ENCODE results near the gene CAP1. TPM values are rescaled to one million over a fixed set of nuclear protein-coding genes. Genes with fewer than 3 reads are reported as not detected.

The CAP1 gene
- total and polyA plus RNA-seq, 9 of the 15 experiments (the other 6 are each of a cell fraction or from before 2014, with no cell fraction given) = 230 to 658 (median 281) TPM

DNA sequence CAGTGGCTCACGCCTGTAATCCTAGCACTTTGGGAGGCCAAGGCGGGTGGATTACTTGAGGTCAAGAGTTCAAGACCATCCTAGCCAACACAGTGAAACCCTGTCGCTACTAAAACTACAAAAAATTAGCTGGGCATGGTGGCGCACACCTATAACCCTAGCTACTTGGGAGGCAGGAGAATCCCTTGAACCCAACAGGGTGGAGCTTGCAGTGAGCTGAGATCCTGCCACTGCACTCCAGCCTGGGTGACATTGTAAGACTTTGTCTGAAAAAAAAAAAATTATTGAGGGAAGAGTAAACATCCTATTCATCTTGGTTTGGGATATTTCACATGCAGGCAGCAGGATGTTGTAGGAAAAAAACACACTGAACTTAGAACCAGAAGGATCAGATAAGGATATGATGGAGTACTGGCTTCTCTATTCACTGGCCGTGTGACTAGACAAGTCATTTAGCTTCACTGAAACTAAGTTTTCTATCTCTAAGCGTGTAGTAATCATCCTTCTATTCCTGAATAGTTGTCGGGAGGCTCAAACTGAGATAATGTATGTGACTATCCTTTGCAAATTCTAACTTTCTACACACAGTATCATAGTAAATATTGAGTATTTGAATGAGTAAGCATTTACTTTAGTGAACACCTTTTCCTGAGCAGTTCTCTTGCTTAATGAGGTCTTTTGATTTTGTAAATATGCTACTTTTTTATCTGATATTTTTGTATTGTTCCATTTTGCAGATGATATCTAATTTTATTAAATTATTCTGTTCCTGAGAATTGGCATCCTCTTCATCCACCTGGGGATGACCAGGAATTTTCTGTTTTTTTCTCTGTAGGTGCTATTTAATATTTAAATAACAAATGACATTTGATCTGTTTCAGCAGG lies 18.2 kb downstream of the CAP1 start (continued):
- TF ChIP-seq, protein P1, sequence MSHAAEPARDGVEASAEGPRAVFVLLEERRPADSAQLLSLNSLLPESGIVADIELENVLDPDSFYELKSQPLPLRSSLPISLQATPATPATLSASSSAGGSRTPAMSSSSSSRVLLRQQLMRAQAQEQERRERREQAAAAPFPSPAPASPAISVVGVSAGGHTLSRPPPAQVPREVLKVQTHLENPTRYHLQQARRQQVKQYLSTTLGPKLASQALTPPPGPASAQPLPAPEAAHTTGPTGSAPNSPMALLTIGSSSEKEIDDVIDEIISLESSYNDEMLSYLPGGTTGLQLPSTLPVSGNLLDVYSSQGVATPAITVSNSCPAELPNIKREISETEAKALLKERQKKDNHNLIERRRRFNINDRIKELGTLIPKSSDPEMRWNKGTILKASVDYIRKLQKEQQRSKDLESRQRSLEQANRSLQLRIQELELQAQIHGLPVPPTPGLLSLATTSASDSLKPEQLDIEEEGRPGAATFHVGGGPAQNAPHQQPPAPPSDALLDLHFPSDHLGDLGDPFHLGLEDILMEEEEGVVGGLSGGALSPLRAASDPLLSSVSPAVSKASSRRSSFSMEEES (CRISPR knock-in tag; IDR thresholded peaks at IDR 0.05) = no peak
- peak; percentile 55 for TF ChIP-seq ATF7 (IDR thresholded peaks at IDR 0.05)
- TF ChIP-seq CBX1 (IDR thresholded peaks at IDR 0.05; ENCODE audit: low read depth) = no peak
- no peak for TF ChIP-seq ZFX (CRISPR knock-in tag; IDR thresholded peaks at IDR 0.05)
- TF ChIP-seq, protein P2, sequence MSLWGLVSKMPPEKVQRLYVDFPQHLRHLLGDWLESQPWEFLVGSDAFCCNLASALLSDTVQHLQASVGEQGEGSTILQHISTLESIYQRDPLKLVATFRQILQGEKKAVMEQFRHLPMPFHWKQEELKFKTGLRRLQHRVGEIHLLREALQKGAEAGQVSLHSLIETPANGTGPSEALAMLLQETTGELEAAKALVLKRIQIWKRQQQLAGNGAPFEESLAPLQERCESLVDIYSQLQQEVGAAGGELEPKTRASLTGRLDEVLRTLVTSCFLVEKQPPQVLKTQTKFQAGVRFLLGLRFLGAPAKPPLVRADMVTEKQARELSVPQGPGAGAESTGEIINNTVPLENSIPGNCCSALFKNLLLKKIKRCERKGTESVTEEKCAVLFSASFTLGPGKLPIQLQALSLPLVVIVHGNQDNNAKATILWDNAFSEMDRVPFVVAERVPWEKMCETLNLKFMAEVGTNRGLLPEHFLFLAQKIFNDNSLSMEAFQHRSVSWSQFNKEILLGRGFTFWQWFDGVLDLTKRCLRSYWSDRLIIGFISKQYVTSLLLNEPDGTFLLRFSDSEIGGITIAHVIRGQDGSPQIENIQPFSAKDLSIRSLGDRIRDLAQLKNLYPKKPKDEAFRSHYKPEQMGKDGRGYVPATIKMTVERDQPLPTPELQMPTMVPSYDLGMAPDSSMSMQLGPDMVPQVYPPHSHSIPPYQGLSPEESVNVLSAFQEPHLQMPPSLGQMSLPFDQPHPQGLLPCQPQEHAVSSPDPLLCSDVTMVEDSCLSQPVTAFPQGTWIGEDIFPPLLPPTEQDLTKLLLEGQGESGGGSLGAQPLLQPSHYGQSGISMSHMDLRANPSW (CRISPR knock-in tag; IDR thresholded peaks at IDR 0.05) = no peak
- no peak for TF ChIP-seq SIRT6 (IDR thresholded peaks at IDR 0.05; ENCODE audit: low read depth, low read length)
- no peak for TF ChIP-seq IRF2 (CRISPR knock-in tag; IDR thresholded peaks at IDR 0.05)
- TF ChIP-seq MTA1 (IDR thresholded peaks at IDR 0.05; ENCODE audit: borderline replicate concordance) = peak; percentile 12; the same call in 1 of the 2 replicates
- TF ChIP-seq BDP1 (IDR thresholded peaks at IDR 0.05; ENCODE audit: insufficient read depth, insufficient read length) = no peak
- TF ChIP-seq RAD21 (CRISPR knock-in tag; conservative IDR thresholded peaks at IDR 0.05 in 1 of 2, IDR thresholded peaks at IDR 0.05 in 1 of 2) = no peak
- TF ChIP-seq, protein P3, sequence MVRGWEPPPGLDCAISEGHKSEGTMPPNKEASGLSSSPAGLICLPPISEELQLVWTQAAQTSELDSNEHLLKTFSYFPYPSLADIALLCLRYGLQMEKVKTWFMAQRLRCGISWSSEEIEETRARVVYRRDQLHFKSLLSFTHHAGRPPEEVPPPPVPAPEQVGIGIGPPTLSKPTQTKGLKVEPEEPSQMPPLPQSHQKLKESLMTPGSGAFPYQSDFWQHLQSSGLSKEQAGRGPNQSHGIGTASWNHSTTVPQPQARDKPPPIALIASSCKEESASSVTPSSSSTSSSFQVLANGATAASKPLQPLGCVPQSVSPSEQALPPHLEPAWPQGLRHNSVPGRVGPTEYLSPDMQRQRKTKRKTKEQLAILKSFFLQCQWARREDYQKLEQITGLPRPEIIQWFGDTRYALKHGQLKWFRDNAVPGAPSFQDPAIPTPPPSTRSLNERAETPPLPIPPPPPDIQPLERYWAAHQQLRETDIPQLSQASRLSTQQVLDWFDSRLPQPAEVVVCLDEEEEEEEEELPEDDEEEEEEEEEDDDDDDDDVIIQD (CRISPR knock-in tag; IDR thresholded peaks at IDR 0.05) = no peak
- TF ChIP-seq, protein P4, sequence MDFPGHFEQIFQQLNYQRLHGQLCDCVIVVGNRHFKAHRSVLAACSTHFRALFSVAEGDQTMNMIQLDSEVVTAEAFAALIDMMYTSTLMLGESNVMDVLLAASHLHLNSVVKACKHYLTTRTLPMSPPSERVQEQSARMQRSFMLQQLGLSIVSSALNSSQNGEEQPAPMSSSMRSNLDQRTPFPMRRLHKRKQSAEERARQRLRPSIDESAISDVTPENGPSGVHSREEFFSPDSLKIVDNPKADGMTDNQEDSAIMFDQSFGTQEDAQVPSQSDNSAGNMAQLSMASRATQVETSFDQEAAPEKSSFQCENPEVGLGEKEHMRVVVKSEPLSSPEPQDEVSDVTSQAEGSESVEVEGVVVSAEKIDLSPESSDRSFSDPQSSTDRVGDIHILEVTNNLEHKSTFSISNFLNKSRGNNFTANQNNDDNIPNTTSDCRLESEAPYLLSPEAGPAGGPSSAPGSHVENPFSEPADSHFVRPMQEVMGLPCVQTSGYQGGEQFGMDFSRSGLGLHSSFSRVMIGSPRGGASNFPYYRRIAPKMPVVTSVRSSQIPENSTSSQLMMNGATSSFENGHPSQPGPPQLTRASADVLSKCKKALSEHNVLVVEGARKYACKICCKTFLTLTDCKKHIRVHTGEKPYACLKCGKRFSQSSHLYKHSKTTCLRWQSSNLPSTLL (IDR thresholded peaks at IDR 0.05) = no peak
- no peak for TF ChIP-seq ATF1 (CRISPR knock-in tag; IDR thresholded peaks at IDR 0.05)
- no peak for TF ChIP-seq ATF1 (tag; IDR thresholded peaks at IDR 0.05)
- TF ChIP-seq NFE2L1 (tag; IDR thresholded peaks at IDR 0.05; ENCODE audit: borderline replicate concordance, low read depth) = no peak
- no peak; the same call in 1 of the 2 replicates for TF ChIP-seq MTA2 (IDR thresholded peaks at IDR 0.05; ENCODE audit: low read depth)
- TF ChIP-seq, protein P5, sequence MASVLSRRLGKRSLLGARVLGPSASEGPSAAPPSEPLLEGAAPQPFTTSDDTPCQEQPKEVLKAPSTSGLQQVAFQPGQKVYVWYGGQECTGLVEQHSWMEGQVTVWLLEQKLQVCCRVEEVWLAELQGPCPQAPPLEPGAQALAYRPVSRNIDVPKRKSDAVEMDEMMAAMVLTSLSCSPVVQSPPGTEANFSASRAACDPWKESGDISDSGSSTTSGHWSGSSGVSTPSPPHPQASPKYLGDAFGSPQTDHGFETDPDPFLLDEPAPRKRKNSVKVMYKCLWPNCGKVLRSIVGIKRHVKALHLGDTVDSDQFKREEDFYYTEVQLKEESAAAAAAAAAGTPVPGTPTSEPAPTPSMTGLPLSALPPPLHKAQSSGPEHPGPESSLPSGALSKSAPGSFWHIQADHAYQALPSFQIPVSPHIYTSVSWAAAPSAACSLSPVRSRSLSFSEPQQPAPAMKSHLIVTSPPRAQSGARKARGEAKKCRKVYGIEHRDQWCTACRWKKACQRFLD (CRISPR knock-in tag; IDR thresholded peaks at IDR 0.05) = peak; percentile 5
- peak; percentile 82 for TF ChIP-seq RHOXF2B (CRISPR knock-in tag; conservative IDR thresholded peaks at IDR 0.05)
